ENCODE data around the gene PAWR.

- TF ChIP-seq CTCF (IDR thresholded peaks at IDR 0.05; ENCODE audit: low read depth, low read length) (no peak), MAX (IDR thresholded peaks at IDR 0.05; ENCODE audit: low read depth, low read length) (peak; percentile 37; the same call in 1 of the 2 replicates), POLR2A (IDR thresholded peaks at IDR 0.05; ENCODE audit: extremely low read depth, insufficient read length) (no peak), MYC (IDR thresholded peaks at IDR 0.05; ENCODE audit: low read depth, low read length) (no peak)
These were observed 1.2 kb downstream of the PAWR start for GRCh38 chr12:79689477-79690141.

Measured in NB4 (cell line).